K562 (cell line): ENCODE measurements around the gene PSMB10. TPM values are rescaled to one million over a fixed set of nuclear protein-coding genes. Genes with fewer than 3 reads are reported as not detected.
A peak's percentile ranks its signal among the peaks of the same experiment; 100 is the strongest.

Source experiments
- ATF1 ChIP-seq, 2 experiments: fragments of 450-650 bp in 1 of 2; IDR thresholded peaks; 2 replicates each; pipeline ENCODE4 v1.6.1; 2016; ENCODE audit warnings: missing compliant biosample characterization in 1 of 2, missing genetic modification characterization in 1 of 2
- CC2D1A ChIP-seq: fragments of 450-650 bp; IDR thresholded peaks from 2 replicates; pipeline ENCODE4 v1.6.1; 2017; ENCODE audit warnings: mild to moderate bottlenecking
- CTBP1 ChIP-seq: fragments of 450-650 bp; IDR thresholded peaks from 2 replicates; pipeline ENCODE4 v1.6.1; 2016; ENCODE audit warnings: borderline replicate concordance
- ERF ChIP-seq: fragments of 450-650 bp; formaldehyde crosslinking; IDR thresholded peaks from 2 replicates; pipeline ENCODE4 v1.4.0; 2020; ENCODE audit warnings: mild to moderate bottlenecking, mixed read lengths
- FOS ChIP-seq: IDR thresholded peaks from 3 replicates; pipeline ENCODE4 v1.6.1; 2011; ENCODE audit not compliant: insufficient read length; ENCODE audit errors: extremely low read depth
- GATAD2B ChIP-seq: fragments of 450-650 bp; IDR thresholded peaks from 2 replicates; pipeline ENCODE4 v1.6.1; 2017; ENCODE audit warnings: mild to moderate bottlenecking, borderline replicate concordance
- MXI1 ChIP-seq: IDR thresholded peaks from 2 replicates; pipeline ENCODE4 v1.6.1; 2011; ENCODE audit warnings: low read depth, mild to moderate bottlenecking, improper control_type of control experiment, low read length
- NCOA6 ChIP-seq: fragments of 450-650 bp; IDR thresholded peaks from 2 replicates; pipeline ENCODE4 v1.6.1; 2017; ENCODE audit warnings: mild to moderate bottlenecking
- NRF1 ChIP-seq, 2 experiments: fragments of 450-650 bp; IDR thresholded peaks in 1 of 2; conservative IDR thresholded peaks in 1 of 2; 2 replicates each; pipeline ENCODE4 v1.6.1; 2014; ENCODE audit warnings: mild to moderate bottlenecking in 2 of 2
- POLR2G ChIP-seq: fragments of 200-400 bp; formaldehyde crosslinking; IDR thresholded peaks from 2 replicates; pipeline ENCODE4 v1.6.1; 2017; ENCODE audit warnings: low read depth, mild to moderate bottlenecking, antibody characterized with exemption, low read length, moderate library complexity
- POLR2H ChIP-seq: IDR thresholded peaks from 2 replicates; pipeline ENCODE4 v1.6.1; 2016; ENCODE audit warnings: missing genetic modification characterization, low read depth, mild to moderate bottlenecking, control low read depth, missing compliant biosample characterization, moderate library complexity
- SAP30 ChIP-seq: fragments of 200-600 bp; sonication (generic); IDR thresholded peaks from 2 replicates; pipeline ENCODE4 v1.6.1; 2012; ENCODE audit warnings: borderline replicate concordance, low read depth, mild to moderate bottlenecking, moderate library complexity, low read length, control low read depth, inconsistent platforms; ENCODE audit not compliant: insufficient read depth, poor library complexity, severe bottlenecking
- SUPT5H ChIP-seq: fragments of 450-650 bp; IDR thresholded peaks from 2 replicates; pipeline ENCODE4 v1.6.1; 2016
- TAF15 ChIP-seq: fragments of 200-400 bp; formaldehyde crosslinking; IDR thresholded peaks from 2 replicates; pipeline ENCODE4 v1.6.1; 2017; ENCODE audit warnings: mild to moderate bottlenecking, low read depth, low read length, moderate library complexity
- TCF7L2 ChIP-seq: fragments of 150-350 bp; IDR thresholded peaks from 2 replicates; pipeline ENCODE4 v1.6.1; 2016; ENCODE audit warnings: low read depth, mild to moderate bottlenecking, low read length, moderate library complexity
- ZNF174 ChIP-seq: fragments of 250-450 bp; sonication (Bioruptor Pico); IDR thresholded peaks from 2 replicates; pipeline ENCODE4 v1.4.0; 2020; ENCODE audit warnings: mild to moderate bottlenecking
- ZNF3 ChIP-seq: fragments of 250-450 bp; sonication (Bioruptor Pico); IDR thresholded peaks from 2 replicates; pipeline ENCODE4 v1.5.0; 2021; ENCODE audit warnings: mild to moderate bottlenecking, moderate library complexity
- ZNF699 ChIP-seq: fragments of 250-450 bp; sonication (Bioruptor Pico); IDR thresholded peaks from 2 replicates; pipeline ENCODE4 v1.8.0; 2021; ENCODE audit warnings: mild to moderate bottlenecking, moderate library complexity; ENCODE audit not compliant: insufficient replicate concordance
- ZNF764 ChIP-seq: fragments of 250-450 bp; sonication (Bioruptor Pico); IDR thresholded peaks from 2 replicates; pipeline ENCODE4 v1.4.0; 2020; ENCODE audit warnings: low read depth, mild to moderate bottlenecking, moderate library complexity
- polyA plus RNA-seq, 8 experiments: library from polyadenylated mRNA; depleted of rRNA in 4 of 8; stranded (reverse) in 5 of 8; unstranded in 3 of 8; fragments of >200 nt; fragmentation: Nextera tagmentation in 2 of 8; fragmentation: Illumina TruSeq in 1 of 8; extraction: Ambion mirVana in 2 of 8; extraction: Trizol in 1 of 8; gene quantifications; 2 replicates each; pipeline versions ENCODE4 v1.2.1 to v1.2.3, GENCODE V29; 2011 to 2014; ENCODE audit warnings: inconsistent platforms in 1 of 8, missing spikeins in 1 of 8
- total RNA-seq, 7 experiments: library from RNA; depleted of rRNA in 6 of 7; stranded (reverse); fragments of >200 nt in 6 of 7; fragmentation: Illumina TruSeq in 2 of 7; extraction: Trizol in 2 of 7; gene quantifications; 2 replicates each; pipeline versions ENCODE4 v1.2.1 to v1.2.3, GENCODE V29; 2011 to 2021; ENCODE audit warnings: low replicate concordance in 1 of 7
- TF ChIP-seq, protein P1 (sequence below): fragments of 250-450 bp; sonication (Bioruptor Pico); IDR thresholded peaks from 2 replicates; pipeline ENCODE4 v1.4.0; 2020; ENCODE audit warnings: mild to moderate bottlenecking, moderate library complexity
- TF ChIP-seq, protein P2 (sequence below): sonication (generic); formaldehyde crosslinking; IDR thresholded peaks from 2 replicates; pipeline ENCODE4 v1.8.0; 2022; ENCODE audit warnings: mild to moderate bottlenecking, missing genetic modification reagents, borderline replicate concordance
- TF ChIP-seq, protein P3 (sequence below): fragments of 200-800 bp; sonication (Bioruptor generic); IDR thresholded peaks from 2 replicates; pipeline ENCODE4 v1.6.1; 2017; ENCODE audit warnings: missing genetic modification characterization, missing compliant biosample characterization

The PSMB10 gene
- total and polyA plus RNA-seq, 9 of the 15 experiments (the other 6 are each of a cell fraction or from before 2014, with no cell fraction given): 11.7 to 105 (median 51.0) TPM

DNA sequence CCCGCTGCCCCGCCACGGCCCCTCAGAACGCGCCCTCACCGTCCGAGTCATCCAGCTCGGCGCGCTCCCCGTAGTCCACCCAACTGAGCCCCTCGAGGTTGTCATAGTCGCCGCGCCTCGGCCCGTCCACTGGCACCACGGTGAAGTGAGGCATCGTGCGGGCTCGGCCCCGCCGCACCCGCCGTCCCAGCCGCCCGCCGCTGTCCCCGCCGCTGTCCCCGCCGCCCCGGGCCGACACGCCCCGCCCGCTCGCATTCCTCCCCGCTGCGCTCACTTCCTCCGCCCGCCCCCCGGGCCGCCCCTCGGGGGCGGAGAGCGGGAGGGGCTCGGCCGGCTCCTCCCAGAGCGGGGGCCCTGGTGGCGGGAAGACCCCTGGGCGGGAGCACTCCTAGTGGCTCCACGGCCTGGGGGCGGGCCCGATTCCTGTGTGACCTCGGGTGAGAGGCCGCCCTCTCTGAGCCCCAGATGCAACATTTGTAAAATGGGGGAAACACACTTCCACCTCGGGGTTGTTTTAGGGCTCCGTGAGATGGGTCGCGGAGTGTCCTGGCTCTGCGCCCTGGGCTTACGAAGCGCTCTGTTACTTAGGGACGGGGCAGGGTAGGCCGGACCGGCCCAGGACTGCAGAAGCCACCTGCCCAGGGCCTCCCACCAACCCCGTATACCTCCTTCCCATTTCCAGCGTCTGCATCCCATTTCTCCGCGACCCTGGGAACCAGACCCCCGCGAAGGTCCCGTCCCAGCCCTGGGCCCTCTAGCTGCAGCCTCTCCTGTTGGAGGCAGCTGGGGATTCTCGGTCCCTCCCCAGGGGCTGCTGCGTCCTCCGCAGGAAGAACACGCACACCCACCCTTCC lies 32.0 kb upstream of the PSMB10 start, which contains the start of gene SLC12A4 (continued):
- TF ChIP-seq MXI1 (no peak), NCOA6 (no peak), ATF1 (CRISPR knock-in tag; IDR thresholded peaks at IDR 0.05) (no peak), ATF1 (tag; IDR thresholded peaks at IDR 0.05) (no peak), ZNF764 (no peak), POLR2H (tag) (no peak), SUPT5H (no peak), FOS (no peak), CTBP1 (peak; percentile 56; the same call in 1 of the 2 replicates), NRF1 (conservative IDR thresholded peaks at IDR 0.05 in 1 of 2, IDR thresholded peaks at IDR 0.05 in 1 of 2) (peak; percentile 56 to 67), TCF7L2 (no peak), ZNF174 (CRISPR knock-in tag) (no peak), ZNF699 (CRISPR knock-in tag) (no peak), CC2D1A (no peak), ZNF3 (CRISPR knock-in tag) (no peak), GATAD2B (peak; percentile 85; the same call in 1 of the 2 replicates), POLR2G (peak; percentile 77), ERF (no peak), SAP30 (peak; percentile 50), TAF15 (no peak)
- TF ChIP-seq, protein P1, sequence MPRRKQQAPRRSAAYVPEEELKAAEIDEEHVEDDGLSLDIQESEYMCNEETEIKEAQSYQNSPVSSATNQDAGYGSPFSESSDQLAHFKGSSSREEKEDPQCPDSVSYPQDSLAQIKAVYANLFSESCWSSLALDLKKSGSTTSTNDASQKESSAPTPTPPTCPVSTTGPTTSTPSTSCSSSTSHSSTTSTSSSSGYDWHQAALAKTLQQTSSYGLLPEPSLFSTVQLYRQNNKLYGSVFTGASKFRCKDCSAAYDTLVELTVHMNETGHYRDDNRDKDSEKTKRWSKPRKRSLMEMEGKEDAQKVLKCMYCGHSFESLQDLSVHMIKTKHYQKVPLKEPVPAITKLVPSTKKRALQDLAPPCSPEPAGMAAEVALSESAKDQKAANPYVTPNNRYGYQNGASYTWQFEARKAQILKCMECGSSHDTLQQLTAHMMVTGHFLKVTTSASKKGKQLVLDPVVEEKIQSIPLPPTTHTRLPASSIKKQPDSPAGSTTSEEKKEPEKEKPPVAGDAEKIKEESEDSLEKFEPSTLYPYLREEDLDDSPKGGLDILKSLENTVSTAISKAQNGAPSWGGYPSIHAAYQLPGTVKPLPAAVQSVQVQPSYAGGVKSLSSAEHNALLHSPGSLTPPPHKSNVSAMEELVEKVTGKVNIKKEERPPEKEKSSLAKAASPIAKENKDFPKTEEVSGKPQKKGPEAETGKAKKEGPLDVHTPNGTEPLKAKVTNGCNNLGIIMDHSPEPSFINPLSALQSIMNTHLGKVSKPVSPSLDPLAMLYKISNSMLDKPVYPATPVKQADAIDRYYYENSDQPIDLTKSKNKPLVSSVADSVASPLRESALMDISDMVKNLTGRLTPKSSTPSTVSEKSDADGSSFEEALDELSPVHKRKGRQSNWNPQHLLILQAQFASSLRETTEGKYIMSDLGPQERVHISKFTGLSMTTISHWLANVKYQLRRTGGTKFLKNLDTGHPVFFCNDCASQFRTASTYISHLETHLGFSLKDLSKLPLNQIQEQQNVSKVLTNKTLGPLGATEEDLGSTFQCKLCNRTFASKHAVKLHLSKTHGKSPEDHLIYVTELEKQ (CRISPR knock-in tag): no peak
- TF ChIP-seq, protein P2, sequence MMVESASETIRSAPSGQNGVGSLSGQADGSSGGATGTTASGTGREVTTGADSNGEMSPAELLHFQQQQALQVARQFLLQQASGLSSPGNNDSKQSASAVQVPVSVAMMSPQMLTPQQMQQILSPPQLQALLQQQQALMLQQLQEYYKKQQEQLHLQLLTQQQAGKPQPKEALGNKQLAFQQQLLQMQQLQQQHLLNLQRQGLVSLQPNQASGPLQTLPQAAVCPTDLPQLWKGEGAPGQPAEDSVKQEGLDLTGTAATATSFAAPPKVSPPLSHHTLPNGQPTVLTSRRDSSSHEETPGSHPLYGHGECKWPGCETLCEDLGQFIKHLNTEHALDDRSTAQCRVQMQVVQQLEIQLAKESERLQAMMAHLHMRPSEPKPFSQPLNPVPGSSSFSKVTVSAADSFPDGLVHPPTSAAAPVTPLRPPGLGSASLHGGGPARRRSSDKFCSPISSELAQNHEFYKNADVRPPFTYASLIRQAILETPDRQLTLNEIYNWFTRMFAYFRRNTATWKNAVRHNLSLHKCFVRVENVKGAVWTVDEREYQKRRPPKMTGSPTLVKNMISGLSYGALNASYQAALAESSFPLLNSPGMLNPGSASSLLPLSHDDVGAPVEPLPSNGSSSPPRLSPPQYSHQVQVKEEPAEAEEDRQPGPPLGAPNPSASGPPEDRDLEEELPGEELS (CRISPR knock-in tag): no peak
- TF ChIP-seq, protein P3, sequence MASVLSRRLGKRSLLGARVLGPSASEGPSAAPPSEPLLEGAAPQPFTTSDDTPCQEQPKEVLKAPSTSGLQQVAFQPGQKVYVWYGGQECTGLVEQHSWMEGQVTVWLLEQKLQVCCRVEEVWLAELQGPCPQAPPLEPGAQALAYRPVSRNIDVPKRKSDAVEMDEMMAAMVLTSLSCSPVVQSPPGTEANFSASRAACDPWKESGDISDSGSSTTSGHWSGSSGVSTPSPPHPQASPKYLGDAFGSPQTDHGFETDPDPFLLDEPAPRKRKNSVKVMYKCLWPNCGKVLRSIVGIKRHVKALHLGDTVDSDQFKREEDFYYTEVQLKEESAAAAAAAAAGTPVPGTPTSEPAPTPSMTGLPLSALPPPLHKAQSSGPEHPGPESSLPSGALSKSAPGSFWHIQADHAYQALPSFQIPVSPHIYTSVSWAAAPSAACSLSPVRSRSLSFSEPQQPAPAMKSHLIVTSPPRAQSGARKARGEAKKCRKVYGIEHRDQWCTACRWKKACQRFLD (CRISPR knock-in tag): no peak
